IPS-11a (cell line): ENCODE data around the gene CNTNAP3.
"Not testable (repeated sequence)": the region's sequence is repeated elsewhere in the genome, so short reads cannot be mapped to it uniquely, and the experiment has no call there.

ENCODE experiments used
- H3K4me3 ChIP-seq: one replicate; pipeline ENCODE4 v1.5.1; 2013; ENCODE audit warnings: low read depth, low read length, control low read depth

Gene CNTNAP3

DNA sequence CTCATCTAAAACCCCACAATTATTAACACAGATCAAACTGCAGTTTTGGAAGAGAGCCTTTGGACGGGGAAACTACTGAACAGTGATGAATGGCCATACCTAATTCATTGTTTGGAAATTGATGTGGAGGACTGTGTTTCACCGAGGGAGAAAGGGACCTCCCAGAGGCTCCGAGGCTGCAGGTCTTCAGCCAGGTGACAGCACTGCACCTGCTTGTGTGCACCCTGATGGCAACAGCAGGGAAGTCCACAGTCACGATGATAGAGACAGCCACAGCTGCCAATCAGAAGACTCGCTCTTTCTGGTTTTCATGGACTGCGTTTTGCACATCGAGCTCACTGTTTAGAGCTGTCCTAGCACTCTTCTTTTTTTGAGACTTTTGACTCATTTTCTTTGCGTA is 214.4 kb downstream of the CNTNAP3 start:
- H3K4me3 ChIP-seq = not testable (repeated sequence)

DNA sequence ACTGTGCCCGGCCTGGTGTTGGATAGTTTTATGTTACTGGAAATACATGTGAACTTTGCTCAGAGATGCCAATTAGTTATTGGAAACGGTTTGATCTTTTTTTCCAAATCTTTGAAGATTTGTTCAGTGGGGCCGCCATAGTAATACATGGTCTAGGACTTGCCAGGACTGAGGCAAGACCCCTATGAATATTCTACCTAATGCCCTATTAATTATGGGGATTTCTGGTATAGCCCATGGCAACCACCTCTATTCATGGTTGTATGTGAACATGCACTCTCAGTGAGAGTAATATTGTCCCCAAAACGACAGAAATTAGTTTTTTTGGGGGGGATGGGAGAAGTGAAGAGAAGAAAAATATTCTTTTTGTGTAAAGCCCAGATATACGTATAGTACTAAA is 220.3 kb downstream of the CNTNAP3 start:
- H3K4me3 ChIP-seq = not testable (repeated sequence)

- not testable (repeated sequence) for H3K4me3 ChIP-seq
Measured at GRCh38 chr9:39062966-39063365, 225.0 kb downstream of the CNTNAP3 start.

- H3K4me3 ChIP-seq = not testable (repeated sequence)
Measured at GRCh38 chr9:39054453-39054852, 233.5 kb downstream of the CNTNAP3 start.

GRCh38 chr9:39046833-39047232 is 241.1 kb downstream of the CNTNAP3 start:
- not testable (repeated sequence) for H3K4me3 ChIP-seq

DNA sequence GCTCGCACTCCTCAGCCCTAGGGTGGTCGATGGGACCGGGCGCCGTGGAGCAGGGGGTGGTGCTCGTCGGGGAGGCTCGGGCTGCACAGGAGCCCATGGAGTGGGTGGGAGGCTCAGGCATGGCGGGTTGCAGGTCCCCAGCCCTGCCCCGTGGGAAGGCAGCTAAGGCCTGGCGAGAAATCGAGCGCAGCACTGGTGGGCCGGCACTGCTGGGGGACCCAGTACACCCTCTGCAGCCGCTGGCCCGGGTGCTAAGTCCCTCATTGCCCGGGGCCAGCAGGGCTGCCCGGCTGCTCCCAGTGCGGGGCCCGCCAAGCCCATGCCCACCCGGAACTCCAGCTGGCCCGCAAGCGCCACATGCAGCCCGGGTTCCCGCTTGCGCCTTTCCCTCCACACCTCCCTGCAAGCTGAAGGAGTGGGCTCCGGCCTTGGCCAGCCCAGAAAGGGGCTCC is 245.6 kb downstream of the CNTNAP3 start:
- H3K4me3 ChIP-seq = not testable (repeated sequence)

GRCh38 chr9:39041774-39042173 is 246.2 kb downstream of the CNTNAP3 start:
- H3K4me3 ChIP-seq = not testable (repeated sequence)

GRCh38 chr9:39039148-39039547 is 248.8 kb downstream of the CNTNAP3 start:
- not testable (repeated sequence) for H3K4me3 ChIP-seq

DNA sequence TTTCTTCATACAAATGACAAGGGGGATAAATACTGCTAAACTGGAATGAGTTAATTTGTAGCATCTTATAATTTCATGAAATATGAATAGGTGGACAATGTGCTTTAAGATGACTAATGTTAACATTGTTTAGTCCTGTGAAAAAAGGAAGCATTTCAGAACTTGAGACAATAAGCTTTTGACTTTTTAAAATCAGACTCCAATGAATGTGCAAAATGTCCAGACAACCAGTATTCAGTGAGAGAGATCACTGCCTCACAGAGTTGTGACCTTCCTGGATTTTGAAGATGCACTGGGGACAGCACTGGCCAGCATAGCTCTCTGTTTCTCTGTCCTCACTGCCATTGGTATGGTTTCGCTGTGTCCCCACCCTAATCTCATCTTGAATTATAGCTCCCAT is 249.7 kb downstream of the CNTNAP3 start:
- not testable (repeated sequence) for H3K4me3 ChIP-seq

- not testable (repeated sequence) for H3K4me3 ChIP-seq
Measured at GRCh38 chr9:39033849-39034248, 254.1 kb downstream of the CNTNAP3 start.

GRCh38 chr9:39030204-39031019 is 257.6 kb downstream of the CNTNAP3 start:
- H3K4me3 ChIP-seq = not testable (repeated sequence)

DNA sequence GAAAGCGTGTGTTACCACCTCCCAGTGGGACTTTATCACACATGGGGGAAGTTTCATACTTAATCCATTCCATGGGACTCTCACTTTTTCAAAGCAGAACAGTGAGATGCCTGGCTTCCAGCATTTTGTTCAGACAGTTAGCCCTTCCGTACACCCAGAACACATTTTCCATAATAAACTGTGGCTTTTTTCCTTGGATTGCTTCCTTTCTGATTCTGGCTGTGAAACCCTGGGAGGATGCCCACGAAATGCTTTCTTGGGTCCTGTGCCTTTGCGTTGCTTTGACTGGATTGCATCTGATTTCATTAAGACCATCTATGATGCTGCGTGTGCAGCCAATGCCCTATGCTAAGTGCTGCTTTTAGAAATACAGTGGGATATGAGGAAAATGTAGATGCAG is 259.1 kb downstream of the CNTNAP3 start:
- H3K4me3 ChIP-seq = not testable (repeated sequence)

- not testable (repeated sequence) for H3K4me3 ChIP-seq
Measured at GRCh38 chr9:39028168-39028567, 259.8 kb downstream of the CNTNAP3 start.

DNA sequence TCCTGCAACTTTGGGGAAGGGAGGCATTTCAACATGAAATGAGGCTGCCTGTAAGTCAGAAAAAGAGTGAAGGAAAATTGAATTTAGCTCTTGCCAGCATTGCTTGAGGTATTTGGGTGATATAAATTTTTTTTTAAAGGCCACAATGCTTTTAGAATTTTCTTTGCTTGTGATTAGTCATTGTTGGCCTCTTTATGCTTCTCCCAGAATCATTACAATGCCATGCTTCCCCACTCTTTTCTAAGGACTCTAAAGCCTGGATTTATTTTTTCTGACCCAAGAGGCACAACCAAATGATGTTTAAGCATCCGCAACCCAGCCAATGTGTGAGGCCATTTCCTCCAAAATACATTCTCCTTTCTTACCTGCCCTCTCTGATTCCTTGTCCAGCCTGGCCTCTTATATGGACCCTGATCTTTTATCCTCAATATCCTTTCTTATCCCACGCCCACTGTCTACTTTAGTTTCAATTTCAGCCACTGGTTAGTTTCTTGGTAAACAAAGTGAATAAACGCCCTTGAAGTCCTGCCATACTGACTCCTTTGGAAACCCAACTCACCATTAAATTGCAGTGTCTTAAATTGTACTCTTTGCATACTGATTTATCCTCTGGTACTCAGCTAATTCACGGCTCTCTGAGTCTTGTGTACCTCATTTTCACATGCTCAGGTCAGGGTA is 261.9 kb downstream of the CNTNAP3 start:
- not testable (repeated sequence) for H3K4me3 ChIP-seq
